Osteoblast (primary cell): Measurements from ENCODE around the gene TRMU. TPM values are rescaled to one million over a fixed set of nuclear protein-coding genes. Genes with fewer than 3 reads are reported as not detected.
A peak's percentile ranks its signal among the peaks of the same experiment; 100 is the strongest.

Source experiments
- DNase-seq: peaks from one replicate; pipeline ENCODE4 v3.0.0; 2011; ENCODE audit warnings: low spot score, mixed read lengths; ENCODE audit not compliant: insufficient read length; ENCODE audit errors: missing footprints
- H2AFZ ChIP-seq: 2 replicates; pipeline ENCODE4 v1.6.0; 2011; ENCODE audit warnings: mild to moderate bottlenecking, low read length
- H3K27ac ChIP-seq: 2 replicates; pipeline ENCODE4 v1.5.1; 2011; ENCODE audit warnings: mild to moderate bottlenecking, low read depth, low read length, moderate library complexity
- H3K27me3 ChIP-seq: 2 replicates; pipeline ENCODE4 v1.6.0; 2012; ENCODE audit warnings: mild to moderate bottlenecking, control low read depth, inconsistent platforms, low read length, moderate library complexity; ENCODE audit not compliant: insufficient read depth
- H3K36me3 ChIP-seq: 2 replicates; pipeline ENCODE4 v1.5.1; 2011; ENCODE audit warnings: mild to moderate bottlenecking, low read length, control low read depth, moderate library complexity; ENCODE audit not compliant: insufficient read depth
- H3K4me1 ChIP-seq: 2 replicates; pipeline ENCODE4 v1.5.1; 2011; ENCODE audit warnings: mild to moderate bottlenecking, low read length, control low read depth, moderate library complexity; ENCODE audit not compliant: insufficient read depth
- H3K4me2 ChIP-seq: 2 replicates; pipeline ENCODE4 v1.6.0; 2011; ENCODE audit warnings: mild to moderate bottlenecking, low read length; ENCODE audit not compliant: insufficient read depth
- H3K4me3 ChIP-seq: fragments of 200-600 bp; sonication (generic); 3 replicates; pipeline ENCODE4 v1.5.1; 2012; ENCODE audit warnings: mild to moderate bottlenecking, low read length, inconsistent platforms; ENCODE audit not compliant: insufficient read depth
- H3K79me2 ChIP-seq: 2 replicates; pipeline ENCODE4 v1.6.0; 2012; ENCODE audit warnings: mild to moderate bottlenecking, low read length, control low read depth, inconsistent platforms; ENCODE audit not compliant: insufficient read depth
- H3K9me3 ChIP-seq: 2 replicates; pipeline ENCODE4 v1.5.1; 2011; ENCODE audit warnings: low read depth, low read length, control low read depth
- H4K20me1 ChIP-seq: 2 replicates; pipeline ENCODE4 v1.6.0; 2012; ENCODE audit warnings: mild to moderate bottlenecking, low read length, control low read depth; ENCODE audit not compliant: insufficient read depth
- total RNA-seq: library from RNA; depleted of rRNA; stranded (reverse); fragments of >200 nt; gene quantifications from 2 replicates; pipeline ENCODE4 v1.2.3, GENCODE V29; 2012
- TF ChIP-seq, protein P1 (sequence below): IDR thresholded peaks from 2 replicates; pipeline ENCODE4 v1.5.1; 2011; ENCODE audit warnings: mild to moderate bottlenecking, low read depth, low read length, moderate library complexity; ENCODE audit errors: extremely low read depth

The TRMU gene
- total RNA-seq, 1 donor, result 22.1 TPM

DNA sequence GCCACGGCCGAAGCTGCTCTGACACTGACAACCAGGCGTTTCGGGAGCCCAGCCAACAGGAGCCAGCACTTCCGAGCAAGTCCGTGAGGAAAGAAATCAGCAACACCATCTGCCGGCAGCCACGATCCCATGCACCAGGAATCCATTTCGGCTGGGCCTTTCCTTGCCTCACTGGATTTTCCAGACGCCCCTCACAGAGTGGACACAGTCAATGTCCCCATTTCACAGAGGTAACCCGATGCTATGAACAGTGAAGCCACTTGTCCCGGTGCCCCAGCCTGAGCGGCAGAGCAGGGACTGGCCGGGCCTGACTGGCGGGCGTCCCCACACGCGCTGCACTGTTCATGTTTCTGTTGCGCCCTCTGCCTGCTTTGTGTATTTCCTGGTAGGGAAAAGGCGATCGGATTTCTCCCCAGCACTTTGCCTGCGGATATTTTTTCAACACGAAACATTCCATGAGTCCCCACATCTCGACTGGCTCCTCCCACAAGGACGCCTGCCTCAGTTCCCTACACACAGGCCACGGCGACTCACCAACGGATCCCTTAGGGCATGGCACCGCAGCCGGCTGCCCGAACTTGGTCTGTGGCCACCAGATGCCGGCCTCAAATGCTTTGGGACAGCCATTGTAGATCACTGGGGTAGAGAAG lies 55.3 kb downstream of the TRMU start:
- Histone ChIP-seq H3K27ac (peak overlapping the region; percentile 33), H3K9me3 (no peaks in the 10 kb centered on the region), H3K4me3 (peak overlapping the region; percentile 67), H4K20me1 (no peaks in the 10 kb centered on the region), H2AFZ (peak overlapping the region; percentile 95), H3K4me2 (peak overlapping the region; percentile 84), H3K4me1 (peaks cover 4% of the 10 kb centered on the region), H3K36me3 (no peaks in the 10 kb centered on the region), H3K79me2 (no peaks in the 10 kb centered on the region), H3K27me3 (no peaks in the 10 kb centered on the region)
- DNase-seq, result peak; percentile 98
- TF ChIP-seq, protein P1, sequence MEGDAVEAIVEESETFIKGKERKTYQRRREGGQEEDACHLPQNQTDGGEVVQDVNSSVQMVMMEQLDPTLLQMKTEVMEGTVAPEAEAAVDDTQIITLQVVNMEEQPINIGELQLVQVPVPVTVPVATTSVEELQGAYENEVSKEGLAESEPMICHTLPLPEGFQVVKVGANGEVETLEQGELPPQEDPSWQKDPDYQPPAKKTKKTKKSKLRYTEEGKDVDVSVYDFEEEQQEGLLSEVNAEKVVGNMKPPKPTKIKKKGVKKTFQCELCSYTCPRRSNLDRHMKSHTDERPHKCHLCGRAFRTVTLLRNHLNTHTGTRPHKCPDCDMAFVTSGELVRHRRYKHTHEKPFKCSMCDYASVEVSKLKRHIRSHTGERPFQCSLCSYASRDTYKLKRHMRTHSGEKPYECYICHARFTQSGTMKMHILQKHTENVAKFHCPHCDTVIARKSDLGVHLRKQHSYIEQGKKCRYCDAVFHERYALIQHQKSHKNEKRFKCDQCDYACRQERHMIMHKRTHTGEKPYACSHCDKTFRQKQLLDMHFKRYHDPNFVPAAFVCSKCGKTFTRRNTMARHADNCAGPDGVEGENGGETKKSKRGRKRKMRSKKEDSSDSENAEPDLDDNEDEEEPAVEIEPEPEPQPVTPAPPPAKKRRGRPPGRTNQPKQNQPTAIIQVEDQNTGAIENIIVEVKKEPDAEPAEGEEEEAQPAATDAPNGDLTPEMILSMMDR, result peak; percentile 52

DNA sequence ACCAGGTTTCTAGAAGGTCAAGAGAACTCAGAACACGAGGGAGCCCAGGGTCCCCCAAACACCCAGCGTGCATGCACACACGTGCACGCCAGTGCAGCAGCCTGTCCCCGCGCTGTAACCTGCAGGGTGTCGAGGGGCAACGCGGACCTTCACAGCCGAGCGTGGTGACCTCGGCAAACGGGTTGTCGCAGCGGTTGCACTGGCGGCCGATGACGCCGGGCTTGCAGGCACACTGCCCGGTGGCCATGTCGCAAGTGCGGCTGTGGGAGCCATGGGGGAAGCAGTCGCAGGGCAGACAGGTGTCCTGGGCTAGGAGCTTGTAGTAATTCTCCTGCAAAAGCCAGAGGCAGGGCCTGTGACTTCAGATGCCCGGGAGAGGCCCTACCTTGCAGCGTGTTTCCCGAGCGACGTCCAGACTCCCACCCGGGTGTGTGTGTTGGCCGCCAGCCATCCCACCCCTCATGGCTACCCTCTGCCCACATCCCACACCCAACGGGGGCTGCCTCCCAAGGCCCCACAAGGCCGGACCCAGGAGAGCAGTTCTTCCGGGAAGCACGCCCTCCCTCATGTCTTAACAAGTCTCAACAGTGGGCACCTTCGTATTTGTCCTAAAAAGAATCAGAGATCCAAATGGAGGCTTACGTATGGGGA lies 56.1 kb downstream of the TRMU start:
- no peaks in the 10 kb centered on the region for H3K27me3 ChIP-seq
- DNase-seq, result no peak
- no peak overlapping the region for H3K27ac ChIP-seq
- H3K9me3 ChIP-seq, result no peaks in the 10 kb centered on the region
- peak overlapping the region; percentile 95 for H2AFZ ChIP-seq
- H3K4me2 ChIP-seq, result peak overlapping the region; percentile 84
- TF ChIP-seq, protein P1, result no peak
- no peaks in the 10 kb centered on the region for H4K20me1 ChIP-seq
- no peak overlapping the region for H3K4me3 ChIP-seq
- no peaks in the 10 kb centered on the region for H3K36me3 ChIP-seq
- no peaks in the 10 kb centered on the region for H3K79me2 ChIP-seq
- H3K4me1 ChIP-seq, result peaks cover 4% of the 10 kb centered on the region

DNA sequence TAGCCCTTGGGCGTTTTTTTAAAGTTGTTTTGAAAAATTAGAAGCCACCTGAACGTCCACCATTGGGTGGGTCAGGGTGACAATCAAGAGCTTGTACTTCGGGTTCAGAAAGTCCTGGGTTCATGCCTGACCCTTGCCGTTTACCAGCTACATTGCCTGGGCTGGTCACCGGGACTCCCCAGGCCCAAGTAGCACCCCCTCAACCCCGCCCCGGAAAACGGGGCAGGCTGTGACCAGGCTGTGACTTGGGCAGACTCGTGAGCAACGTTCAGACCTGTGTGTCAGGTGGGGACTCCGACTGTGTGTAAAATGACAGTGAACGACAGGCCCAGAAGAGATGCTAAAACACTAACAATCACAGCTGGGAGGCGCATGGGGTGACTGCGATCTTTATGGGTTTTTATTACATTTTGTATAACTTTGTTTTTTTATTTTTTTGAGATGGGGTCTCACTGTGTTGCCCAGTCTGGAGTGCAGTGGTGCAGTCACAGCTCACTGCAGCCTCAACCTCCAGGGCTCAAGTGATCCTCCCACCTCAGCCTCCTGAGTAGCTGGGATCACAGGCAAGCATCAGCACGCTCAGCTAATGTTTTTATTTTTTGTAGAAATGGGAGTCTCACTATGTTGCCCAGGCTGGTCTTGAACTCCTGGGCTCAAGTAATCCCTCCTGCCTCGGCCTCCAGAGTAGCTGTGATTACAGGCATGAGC lies 56.8 kb downstream of the TRMU start:
- Histone ChIP-seq H3K4me1 (peaks cover 4% of the 10 kb centered on the region), H3K4me3 (no peak overlapping the region), H4K20me1 (no peaks in the 10 kb centered on the region), H3K36me3 (no peaks in the 10 kb centered on the region), H2AFZ (no peak overlapping the region), H3K9me3 (no peaks in the 10 kb centered on the region), H3K27me3 (no peaks in the 10 kb centered on the region), H3K27ac (no peak overlapping the region), H3K79me2 (no peaks in the 10 kb centered on the region), H3K4me2 (no peak overlapping the region)
- no peak for DNase-seq
- TF ChIP-seq, protein P1, result no peak

DNA sequence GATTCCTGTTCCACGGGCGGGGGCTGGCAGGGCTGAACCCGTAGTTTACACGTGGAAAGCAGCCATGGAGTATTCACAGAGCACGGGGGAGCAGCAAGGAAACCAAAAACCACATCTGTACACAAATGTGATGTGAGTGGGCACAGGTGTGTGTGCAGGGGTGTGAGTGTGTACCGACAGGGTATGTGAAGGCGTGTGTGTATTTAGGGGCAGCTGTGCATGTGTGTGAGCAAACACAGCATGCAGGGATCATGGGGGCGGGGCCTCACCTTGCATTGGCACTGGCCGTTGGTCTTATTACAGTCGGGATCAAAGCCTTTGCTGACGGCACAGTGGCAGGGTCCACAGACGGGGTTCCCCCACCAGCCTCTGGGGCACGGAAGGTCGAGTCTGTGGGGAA lies 58.4 kb downstream of the TRMU start:
- Histone ChIP-seq H4K20me1 (no peaks in the 10 kb centered on the region), H3K4me1 (peaks cover 4% of the 10 kb centered on the region), H3K36me3 (no peaks in the 10 kb centered on the region), H3K9me3 (no peaks in the 10 kb centered on the region), H3K27me3 (no peaks in the 10 kb centered on the region), H3K4me3 (no peak overlapping the region), H2AFZ (no peak overlapping the region), H3K27ac (no peak overlapping the region), H3K4me2 (no peak overlapping the region), H3K79me2 (no peaks in the 10 kb centered on the region)
- TF ChIP-seq, protein P1, result no peak
- no peak for DNase-seq
